Liver (tissue), 9 donors: ENCODE measurements around the gene SLX4. TPM values are rescaled to one million over a fixed set of nuclear protein-coding genes. Genes with fewer than 3 reads are reported as not detected.
A peak's percentile ranks its signal among the peaks of the same experiment; 100 is the strongest.

Source experiments
- DNase-seq: peaks from one replicate; pipeline ENCODE4 v3.0.0-alpha.2; 2017; ENCODE audit warnings: low spot score
- H3K27ac ChIP-seq, 2 donors: one replicate each; pipeline ENCODE4 v1.7.0; 2013; ENCODE audit warnings: inconsistent platforms in 2 of 2, low read length in 2 of 2, control low read depth in 1 of 2, low read depth in 1 of 2, mild to moderate bottlenecking in 1 of 2
- H3K27me3 ChIP-seq, 4 donors: one replicate each; pipeline versions ENCODE4 v1.6.1 to v1.7.0; 2013; ENCODE audit warnings: low read length in 3 of 4, inconsistent platforms in 1 of 4, mild to moderate bottlenecking in 1 of 4, moderate library complexity in 1 of 4; ENCODE audit not compliant: control insufficient read depth in 4 of 4, insufficient read depth in 4 of 4
- H3K36me3 ChIP-seq, 4 donors: one replicate each; pipeline versions ENCODE4 v1.6.1 to v1.7.0; 2013; ENCODE audit warnings: low read length in 3 of 4, mild to moderate bottlenecking in 3 of 4, low read depth in 1 of 4, moderate library complexity in 1 of 4; ENCODE audit not compliant: control insufficient read depth in 4 of 4, insufficient read depth in 3 of 4
- H3K4me1 ChIP-seq, 4 donors: one replicate each; pipeline versions ENCODE4 v1.6.1 to v1.7.0; 2013; ENCODE audit warnings: low read length in 3 of 4, mild to moderate bottlenecking in 3 of 4, moderate library complexity in 1 of 4; ENCODE audit not compliant: control insufficient read depth in 4 of 4, insufficient read depth in 4 of 4
- H3K4me3 ChIP-seq, 3 donors: one replicate each; pipeline versions ENCODE4 v1.6.1 to v1.7.0; 2013; ENCODE audit warnings: low read length in 3 of 3, control low read depth in 1 of 3, low read depth in 1 of 3, mild to moderate bottlenecking in 1 of 3
- H3K9ac ChIP-seq, 2 donors: one replicate each; pipeline ENCODE4 v1.7.0; 2013; ENCODE audit warnings: low read length in 2 of 2, mild to moderate bottlenecking in 2 of 2, moderate library complexity in 2 of 2, control low read depth in 1 of 2, low read depth in 1 of 2
- H3K9me3 ChIP-seq, 4 donors: one replicate each; pipeline versions ENCODE4 v1.6.1 to v1.7.0; 2013; ENCODE audit warnings: low read length in 3 of 4; ENCODE audit not compliant: control insufficient read depth in 4 of 4
- ATF3 ChIP-seq: IDR thresholded peaks from 2 replicates; pipeline ENCODE4 v1.6.1; 2016; ENCODE audit warnings: antibody characterized with exemption
- CTCF ChIP-seq: fragments of 150-350 bp; IDR thresholded peaks from 2 replicates; pipeline ENCODE4 v1.5.1; 2017; ENCODE audit warnings: improper control_type of control experiment, low read depth, low read length; ENCODE audit not compliant: missing input control
- EGR1 ChIP-seq, 2 donors: IDR thresholded peaks; 2 replicates each; pipeline ENCODE4 v1.6.1; 2016 to 2018; ENCODE audit warnings: antibody characterized with exemption in 2 of 2, low read depth in 2 of 2
- FOXA1 ChIP-seq: IDR thresholded peaks from 2 replicates; pipeline ENCODE4 v1.6.1; 2016; ENCODE audit warnings: antibody characterized with exemption
- FOXA2 ChIP-seq: IDR thresholded peaks from 2 replicates; pipeline ENCODE4 v1.6.1; 2016; ENCODE audit warnings: antibody characterized with exemption
- GABPA ChIP-seq, 2 donors: IDR thresholded peaks in 1 of 2; conservative IDR thresholded peaks in 1 of 2; 2 replicates each; pipeline ENCODE4 v1.6.1; 2016; ENCODE audit warnings: antibody characterized with exemption in 2 of 2, mild to moderate bottlenecking in 1 of 2, moderate library complexity in 1 of 2
- HNF4A ChIP-seq, 2 donors: conservative IDR thresholded peaks; 2 replicates each; pipeline ENCODE4 v1.6.1; 2016; ENCODE audit warnings: antibody characterized with exemption in 2 of 2, mild to moderate bottlenecking in 2 of 2
- HNF4G ChIP-seq: IDR thresholded peaks from 2 replicates; pipeline ENCODE4 v1.6.1; 2016; ENCODE audit warnings: antibody characterized with exemption
- MAX ChIP-seq: IDR thresholded peaks from 2 replicates; pipeline ENCODE4 v1.6.1; 2016; ENCODE audit warnings: antibody characterized with exemption
- RAD21 ChIP-seq, 2 donors: IDR thresholded peaks; 2 replicates each; pipeline ENCODE4 v1.6.1; 2016; ENCODE audit warnings: antibody characterized with exemption in 2 of 2, mild to moderate bottlenecking in 2 of 2
- REST ChIP-seq: IDR thresholded peaks from 2 replicates; pipeline ENCODE4 v1.6.1; 2016; ENCODE audit warnings: antibody characterized with exemption, mild to moderate bottlenecking
- RXRA ChIP-seq, 2 donors: IDR thresholded peaks; 2 replicates each; pipeline ENCODE4 v1.6.1; 2017 to 2018; ENCODE audit warnings: antibody characterized with exemption in 2 of 2, mild to moderate bottlenecking in 1 of 2
- SP1 ChIP-seq: IDR thresholded peaks from 2 replicates; pipeline ENCODE4 v1.6.1; 2018; ENCODE audit warnings: antibody characterized with exemption, mild to moderate bottlenecking
- YY1 ChIP-seq: IDR thresholded peaks from 2 replicates; pipeline ENCODE4 v1.6.1; 2016; ENCODE audit warnings: antibody characterized with exemption, mild to moderate bottlenecking
- ZBTB33 ChIP-seq: IDR thresholded peaks from 2 replicates; pipeline ENCODE4 v1.6.1; 2016; ENCODE audit warnings: antibody characterized with exemption
- WGBS: extraction: QIAGEN DNeasy Blood & Tissue Kit; methylation state at CpG from one replicate; pipeline ENCODE4 v1.1.7; 2013; 5-methylcytosine and 5-hydroxymethylcytosine counted together
- polyA plus RNA-seq, 2 donors: library from polyadenylated mRNA; stranded (reverse) in 1 of 2; unstranded in 1 of 2; fragments of 200-250 nt in 1 of 2; fragments of >200 nt in 1 of 2; fragmentation: Nextera tagmentation in 1 of 2; extraction: Ambion mirVana in 1 of 2; gene quantifications; one replicate each; pipeline versions ENCODE4 v1.2.1 to v1.2.3, GENCODE V29; 2013 to 2015
- total RNA-seq, 2 donors: library from RNA; depleted of rRNA; stranded (reverse); fragments of >200 nt; gene quantifications; one replicate each; pipeline ENCODE4 v1.2.3, GENCODE V29; 2014
- donor health status: healthy.
- donor health status: healthy.
- donor health status: healthy.
- donor health status: healthy.
- donor health status: healthy.

SLX4 gene
- total RNA-seq (1 to 10 TPM; 1.8 to 4.9 TPM), polyA plus RNA-seq (under 1 TPM; 0.32 to 0.87 TPM)

GRCh38 chr16:3611146-3611975 is at the start of gene SLX4:
Gene SLX4 (minus strand): TSS chr16:3611606. CDS start chr16:3608964, 2,642 bp downstream.
- WGBS = under 1% methylated on average over 86 of the region's 86 CpGs
- Histone ChIP-seq H3K4me3 (peak within 1 kb of the TSS; percentile 90 to 99 (median 92)), H3K36me3 (peaks cover 0 to 2% (median 0%) of the 10 kb centered on the region in 4 donors), H3K9ac (peak within 1 kb of the TSS; percentile 86 to 90), H3K4me1 (peaks cover 3 to 39% (median 31%) of the 10 kb centered on the region in 4 donors), H3K9me3 (no peaks in the 10 kb centered on the region), H3K27ac (peak within 1 kb of the TSS; percentile 74 to 78), H3K27me3 (no peaks in the 10 kb centered on the region)
- peak; percentile 91 for DNase-seq
- TF ChIP-seq CTCF = peak; percentile 17
- TF ChIP-seq RXRA (IDR thresholded peaks at IDR 0.05) = no peak
- TF ChIP-seq REST = no peak
- TF ChIP-seq RAD21 (IDR thresholded peaks at IDR 0.05) = no peak
- no peak for TF ChIP-seq HNF4G
- peak in 1 of 2 donors; percentile 67 for TF ChIP-seq EGR1 (IDR thresholded peaks at IDR 0.05; ENCODE audit: low read depth in 2 of 2)
- TF ChIP-seq HNF4A (conservative IDR thresholded peaks at IDR 0.05) = no peak
- TF ChIP-seq GABPA (IDR thresholded peaks at IDR 0.05 in 1 of 2, conservative IDR thresholded peaks at IDR 0.05 in 1 of 2) = peak in 1 of 2 donors; percentile 82
- no peak for TF ChIP-seq FOXA1
- no peak for TF ChIP-seq FOXA2
- TF ChIP-seq ZBTB33 = no peak
- TF ChIP-seq SP1 = no peak
- TF ChIP-seq ATF3 = no peak
- TF ChIP-seq YY1 = no peak
- TF ChIP-seq MAX = no peak
